ENCODE data around the gene ARHGAP4.

The ARHGAP4 gene

GRCh38 chrX:153880440-153880815 lies 45.6 kb downstream of the ARHGAP4 start:
- DNase-seq (ENCODE audit: low spot score): no peak

- DNase-seq (ENCODE audit: low spot score): no peak
These were observed 46.2 kb downstream of the ARHGAP4 start for GRCh38 chrX:153879741-153880439.

DNA sequence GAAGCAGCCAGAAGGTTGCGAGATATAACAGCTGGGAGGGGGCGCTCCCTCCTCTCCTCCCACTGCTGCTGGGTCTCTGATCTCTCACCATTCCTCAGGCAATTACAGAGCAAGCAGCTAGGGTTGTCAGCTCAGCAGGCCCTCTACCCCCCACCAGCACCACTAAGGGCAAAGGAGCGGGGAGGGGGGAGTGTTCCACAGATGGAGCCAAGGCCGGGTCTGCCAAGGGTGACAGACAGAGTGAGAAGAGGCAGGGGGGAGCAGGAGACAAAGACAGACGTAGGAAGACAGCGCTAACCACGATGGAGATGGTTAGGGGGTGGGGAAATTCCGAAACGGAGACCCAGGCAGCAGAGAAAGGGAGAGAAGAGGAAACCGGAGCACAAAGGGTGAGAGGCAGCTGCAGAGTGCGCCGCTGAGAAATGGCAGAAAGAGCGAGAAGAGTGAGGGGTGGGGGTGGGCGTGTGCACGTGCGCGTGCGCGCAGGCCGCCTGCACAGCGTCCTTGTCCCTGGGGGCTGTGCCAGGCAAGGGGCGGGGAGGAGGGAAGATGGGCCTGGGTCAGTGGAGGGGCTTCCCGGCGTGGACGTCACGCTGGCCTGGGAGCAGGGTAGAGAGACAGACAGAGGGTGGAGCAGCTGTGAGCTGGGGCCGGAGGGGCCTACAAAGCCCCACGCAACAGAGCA lies 47.0 kb downstream of the ARHGAP4 start:
- no peak for DNase-seq (ENCODE audit: low spot score)

- no peak for DNase-seq (ENCODE audit: low spot score)
These were observed 47.7 kb downstream of the ARHGAP4 start for GRCh38 chrX:153878345-153878744.

DNA sequence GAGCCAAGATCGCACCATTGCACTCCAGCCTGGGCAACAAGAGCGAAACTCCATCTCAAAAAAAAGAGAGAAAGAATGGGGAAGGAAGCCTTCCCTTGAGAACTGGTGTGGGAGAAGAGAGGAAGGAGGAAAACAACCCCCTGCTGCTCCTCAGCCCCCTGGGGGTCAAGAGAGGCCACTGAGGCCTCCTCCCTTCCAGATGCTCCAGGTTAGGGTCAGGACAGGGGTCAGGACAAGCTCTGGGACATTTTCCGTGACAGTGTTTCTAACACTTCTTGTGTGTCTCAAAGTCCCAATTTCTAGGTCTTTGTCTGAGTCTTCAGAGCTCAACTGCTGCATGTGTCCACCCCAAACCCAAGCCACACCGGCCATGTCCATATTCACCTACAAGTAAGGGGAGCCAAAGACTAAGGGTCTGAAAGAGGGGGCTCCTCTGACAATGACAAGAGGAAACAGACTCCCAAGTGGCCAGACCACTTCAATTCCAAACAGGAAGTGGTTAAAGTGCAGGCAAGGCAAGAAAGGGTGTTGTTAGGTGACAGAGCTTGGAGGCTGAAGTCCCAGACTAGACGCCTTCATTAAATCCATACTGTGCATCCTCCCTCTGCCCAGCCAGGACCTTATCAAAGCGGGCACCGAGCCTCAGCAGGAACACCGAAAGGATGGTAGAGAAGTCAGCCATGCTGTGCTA lies 48.3 kb downstream of the ARHGAP4 start:
- DNase-seq (ENCODE audit: low spot score): no peak

GRCh38 chrX:153876112-153876491 lies 50.0 kb downstream of the ARHGAP4 start:
- no peak for DNase-seq (ENCODE audit: low spot score)

DNA sequence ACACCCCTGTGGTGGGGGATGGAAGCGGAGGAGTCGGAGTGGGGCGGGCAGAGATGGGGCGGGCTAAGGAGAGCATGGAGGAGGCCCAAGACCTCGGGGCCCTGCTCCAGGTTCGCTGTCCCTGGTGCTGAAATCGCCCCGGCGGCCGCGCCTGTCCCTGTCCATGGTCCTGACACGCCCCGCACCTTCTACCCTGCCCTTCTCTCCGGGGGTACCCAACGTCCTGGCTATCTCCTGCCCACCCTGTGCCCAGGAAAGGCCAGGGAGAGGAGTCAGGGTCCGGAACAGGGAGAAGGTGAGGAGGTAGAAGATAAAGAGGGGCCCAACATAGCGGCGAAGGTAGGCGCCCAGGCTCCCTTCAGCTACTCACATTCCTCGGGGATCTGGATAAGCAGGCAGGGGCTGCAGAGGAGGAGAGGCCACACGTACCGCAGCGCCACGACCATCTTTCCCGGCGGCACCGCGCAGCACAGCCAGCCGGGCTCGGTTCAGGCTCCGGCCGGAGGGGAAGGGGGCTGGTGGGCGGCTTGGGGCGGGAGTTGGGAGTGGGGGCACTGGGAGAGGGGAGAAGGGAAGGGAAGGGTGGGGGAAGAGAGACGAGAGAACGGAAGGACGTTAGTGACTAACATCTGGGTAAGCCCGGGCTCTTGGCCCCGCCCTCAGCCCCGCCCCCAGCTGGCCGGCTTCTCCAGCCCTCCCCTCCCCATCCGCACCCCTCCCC lies 50.5 kb downstream of the ARHGAP4 start:
- peak; percentile 78 for DNase-seq (ENCODE audit: low spot score)

DNA sequence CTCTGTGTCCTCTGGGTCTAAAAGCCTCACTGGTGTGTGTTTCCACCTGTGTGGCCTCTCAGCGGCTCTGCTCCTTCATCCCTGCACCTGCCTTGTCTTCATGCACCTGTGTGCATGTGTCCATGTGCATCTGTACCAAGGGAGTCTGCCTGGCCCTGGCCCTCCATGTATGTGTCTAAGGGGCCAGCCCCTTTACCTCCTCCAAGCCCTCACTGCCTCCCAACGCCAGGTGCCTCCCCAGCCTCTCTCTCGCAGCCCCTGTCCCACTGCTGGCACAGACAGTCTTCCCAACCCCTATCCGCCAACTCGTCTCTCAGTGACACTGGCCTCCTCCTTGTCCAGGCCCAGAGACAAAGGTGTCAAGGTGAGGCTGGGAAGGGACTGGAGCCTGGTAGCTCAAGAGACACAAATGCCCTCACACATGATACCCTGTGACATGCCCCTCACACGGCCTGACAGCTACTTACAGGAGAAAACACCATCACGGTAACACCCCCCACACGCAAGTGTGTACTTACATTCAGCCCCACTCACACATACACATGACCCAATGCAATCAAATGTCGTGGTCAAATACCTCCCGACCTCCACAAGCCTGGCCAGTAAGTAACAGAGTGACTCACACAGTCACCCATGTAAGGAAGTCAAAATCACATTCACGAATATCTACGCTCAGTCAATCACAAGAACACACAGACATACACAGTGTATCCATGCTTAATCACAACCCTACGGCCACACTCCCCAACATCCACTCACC lies 51.5 kb downstream of the ARHGAP4 start:
- no peak for DNase-seq (ENCODE audit: low spot score)

GRCh38 chrX:153874085-153874365 lies 52.0 kb downstream of the ARHGAP4 start:
- no peak for DNase-seq (ENCODE audit: low spot score)

GRCh38 chrX:153873282-153874084 lies 52.6 kb downstream of the ARHGAP4 start:
- DNase-seq (ENCODE audit: low spot score): no peak

- no peak for DNase-seq (ENCODE audit: low spot score)
These were observed 53.9 kb downstream of the ARHGAP4 start for GRCh38 chrX:153871946-153872878.

- no peak for DNase-seq (ENCODE audit: low spot score)
These were observed 54.6 kb downstream of the ARHGAP4 start for GRCh38 chrX:153871451-153871850.

DNA sequence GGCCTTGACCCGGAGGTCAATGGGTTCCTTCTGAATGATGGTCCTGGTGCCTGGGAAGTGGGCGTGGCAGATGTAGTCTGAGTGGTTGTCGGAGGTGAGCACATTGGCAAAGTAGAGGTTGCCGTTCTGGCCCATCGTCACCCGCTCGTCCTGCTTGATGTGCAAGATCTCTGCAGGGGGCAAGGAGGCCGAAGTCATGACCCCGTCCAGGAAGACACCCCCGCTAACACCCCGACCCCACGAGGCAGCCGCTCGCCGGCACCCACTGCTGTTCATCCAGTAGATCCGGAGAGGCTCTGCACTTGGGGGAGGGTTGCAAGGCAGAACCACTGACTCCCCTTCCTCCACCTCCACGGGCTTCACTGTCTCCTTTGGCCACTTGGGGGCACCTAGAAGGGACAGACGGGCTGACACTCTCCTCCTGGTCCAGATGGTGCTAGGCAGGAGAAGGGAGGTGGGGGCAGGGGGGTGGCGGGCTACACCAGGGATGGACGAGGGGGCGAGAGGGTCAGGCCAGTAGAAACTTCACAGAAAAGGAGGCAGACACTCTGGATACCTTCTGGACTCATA lies 55.2 kb downstream of the ARHGAP4 start:
- no peak for DNase-seq (ENCODE audit: low spot score)

DNA sequence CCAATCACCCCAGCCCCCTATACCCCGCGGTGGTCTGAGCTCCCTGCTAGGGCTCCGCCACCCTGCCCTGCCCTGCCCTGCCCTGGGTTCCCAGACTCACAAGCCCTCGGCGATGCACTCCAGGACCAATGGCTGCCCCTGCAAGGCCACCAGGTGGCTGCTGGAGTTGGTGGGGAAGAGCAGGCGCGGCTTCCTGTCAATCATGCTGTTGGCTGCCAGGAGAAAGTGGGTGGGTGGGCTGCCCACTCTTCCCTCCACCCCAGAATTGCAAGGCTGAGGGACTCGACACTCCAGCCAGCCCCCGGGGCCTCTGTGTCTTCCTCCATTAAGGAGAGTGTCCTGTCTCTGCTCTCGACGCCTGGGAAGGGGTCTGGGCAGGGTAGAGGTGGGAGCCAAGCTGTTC lies 55.8 kb downstream of the ARHGAP4 start:
- no peak for DNase-seq (ENCODE audit: low spot score)

DNA sequence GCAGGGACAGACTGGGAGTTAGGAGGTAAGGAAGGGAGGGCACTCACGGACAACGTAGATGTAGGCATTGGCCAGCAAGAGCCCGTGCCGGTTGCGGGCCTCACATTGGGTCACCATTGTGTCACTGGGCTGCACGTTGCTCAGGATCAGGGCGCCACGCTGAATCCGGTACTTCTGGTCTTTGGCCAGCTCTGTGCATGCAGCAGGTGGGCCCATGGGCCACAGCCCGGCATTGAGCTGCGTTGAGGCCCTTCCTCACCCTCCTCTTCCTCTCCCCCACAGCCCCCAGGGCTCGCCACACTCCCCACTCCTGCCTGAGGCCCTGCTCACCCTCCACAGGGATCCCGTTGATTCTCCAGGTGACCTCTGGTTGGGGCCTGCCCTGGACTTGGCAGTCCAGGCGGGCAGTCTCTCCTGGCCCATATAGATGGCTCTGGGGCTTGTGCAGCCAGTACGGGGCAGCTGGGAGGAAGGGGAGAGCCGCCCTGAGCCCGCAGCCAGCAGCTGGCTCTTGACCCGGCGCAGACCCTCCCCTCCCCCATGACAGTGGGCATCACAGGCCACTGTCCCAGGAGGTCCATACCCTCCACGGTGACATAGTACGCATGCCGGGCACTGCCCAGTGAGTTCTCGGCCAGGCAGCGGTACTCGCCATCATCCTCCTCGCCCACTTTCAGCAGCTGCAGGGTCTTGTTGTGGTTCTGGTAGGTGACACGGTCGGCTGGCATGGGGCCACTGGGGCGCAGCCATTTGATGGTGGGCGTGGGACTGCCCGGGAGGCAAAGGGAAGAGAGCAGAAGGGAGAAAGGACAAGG lies 56.4 kb downstream of the ARHGAP4 start:
- no peak for DNase-seq (ENCODE audit: low spot score)

- DNase-seq (ENCODE audit: low spot score): no peak
These were observed 57.2 kb downstream of the ARHGAP4 start for GRCh38 chrX:153868576-153869472.

DNA sequence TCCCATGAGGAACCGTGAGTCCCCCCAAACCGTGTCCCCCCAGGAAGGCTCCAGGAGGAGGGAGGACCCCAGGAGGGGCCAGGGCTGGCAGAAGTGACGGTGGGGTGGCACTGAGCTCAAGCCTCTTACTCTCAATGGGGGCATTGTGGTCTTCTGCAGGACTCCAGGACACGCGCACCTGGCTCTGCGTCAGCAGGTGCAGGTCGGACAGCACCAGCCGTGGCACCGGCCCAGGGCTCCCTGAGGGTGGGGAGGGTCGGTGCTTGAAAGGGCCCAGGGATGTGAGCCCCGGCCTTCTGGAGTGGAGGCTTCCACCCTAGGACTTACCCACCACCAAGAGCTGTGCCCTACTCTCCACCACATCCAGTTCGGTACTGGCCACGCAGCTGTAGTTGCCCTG lies 58.4 kb downstream of the ARHGAP4 start:
- DNase-seq (ENCODE audit: low spot score): no peak

GRCh38 chrX:153867139-153867538 lies 58.9 kb downstream of the ARHGAP4 start:
- DNase-seq (ENCODE audit: low spot score): no peak

All from left forelimb (tissue), 1 donor.